IMR-90 (cell line): Measurements from ENCODE around the gene PC.

Experiments used
- CHD1 ChIP-seq: IDR thresholded peaks from 2 replicates; pipeline ENCODE4 v1.6.1; 2012; ENCODE audit warnings: low read depth, low read length, improper control_type of control experiment
- POLR2A ChIP-seq: IDR thresholded peaks from 2 replicates; pipeline ENCODE4 v1.6.1; 2012; ENCODE audit warnings: mild to moderate bottlenecking, low read depth, low read length
- TF ChIP-seq, protein P1 (sequence below): conservative IDR thresholded peaks from 2 replicates; pipeline ENCODE4 v1.5.1; 2012; ENCODE audit warnings: mild to moderate bottlenecking, low read depth, low read length, improper control_type of control experiment

DNA sequence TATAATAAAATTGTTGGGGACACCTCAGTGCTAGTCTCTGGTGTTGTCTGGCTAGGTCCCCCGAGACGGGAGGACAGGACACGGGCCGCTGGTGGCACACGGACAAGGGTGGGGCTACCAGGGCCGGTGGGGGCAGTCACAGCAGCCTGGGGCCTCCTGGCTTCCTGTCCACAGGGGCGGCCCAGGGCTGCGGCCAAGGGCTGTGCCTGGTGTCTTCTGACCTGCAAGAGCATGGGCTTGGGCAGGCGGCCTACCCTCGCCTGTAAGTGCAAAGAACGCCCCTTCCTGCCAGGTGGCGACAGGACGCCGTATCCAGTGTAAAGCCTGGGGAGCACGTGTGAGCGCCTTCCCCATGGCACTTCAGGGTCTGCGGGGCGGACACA, 97.7 kb downstream of the PC start:
- TF ChIP-seq, protein P1, sequence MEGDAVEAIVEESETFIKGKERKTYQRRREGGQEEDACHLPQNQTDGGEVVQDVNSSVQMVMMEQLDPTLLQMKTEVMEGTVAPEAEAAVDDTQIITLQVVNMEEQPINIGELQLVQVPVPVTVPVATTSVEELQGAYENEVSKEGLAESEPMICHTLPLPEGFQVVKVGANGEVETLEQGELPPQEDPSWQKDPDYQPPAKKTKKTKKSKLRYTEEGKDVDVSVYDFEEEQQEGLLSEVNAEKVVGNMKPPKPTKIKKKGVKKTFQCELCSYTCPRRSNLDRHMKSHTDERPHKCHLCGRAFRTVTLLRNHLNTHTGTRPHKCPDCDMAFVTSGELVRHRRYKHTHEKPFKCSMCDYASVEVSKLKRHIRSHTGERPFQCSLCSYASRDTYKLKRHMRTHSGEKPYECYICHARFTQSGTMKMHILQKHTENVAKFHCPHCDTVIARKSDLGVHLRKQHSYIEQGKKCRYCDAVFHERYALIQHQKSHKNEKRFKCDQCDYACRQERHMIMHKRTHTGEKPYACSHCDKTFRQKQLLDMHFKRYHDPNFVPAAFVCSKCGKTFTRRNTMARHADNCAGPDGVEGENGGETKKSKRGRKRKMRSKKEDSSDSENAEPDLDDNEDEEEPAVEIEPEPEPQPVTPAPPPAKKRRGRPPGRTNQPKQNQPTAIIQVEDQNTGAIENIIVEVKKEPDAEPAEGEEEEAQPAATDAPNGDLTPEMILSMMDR, result no peak
- no peak for TF ChIP-seq CHD1
- TF ChIP-seq POLR2A, result no peak
